HG02970 (cell line): ENCODE results near the gene NFAM1.

ENCODE experiments used
- ATAC-seq: cut with Tn5 transposase; IDR thresholded peaks from one replicate; pipeline ENCODE4 v1.9.1; 2021; ENCODE audit warnings: mild to moderate bottlenecking, moderate library complexity, moderate number of reproducible peaks; ENCODE audit not compliant: unreplicated experiment, low FRiP score

Gene NFAM1

GRCh38 chr22:42432020-42432596, at the start of gene NFAM1:
TSS of gene NFAM1 (minus strand) at chr22:42432403. CDS start at chr22:42432357, 46 bp downstream.
- no peak for ATAC-seq

GRCh38 chr22:42475122-42475521, 42.9 kb upstream of the NFAM1 start:
- ATAC-seq: no peak

- no peak for ATAC-seq
Observed at GRCh38 chr22:42473484-42474193, 41.4 kb upstream of the NFAM1 start.

GRCh38 chr22:42472671-42473070, 40.5 kb upstream of the NFAM1 start:
- no peak for ATAC-seq

- no peak for ATAC-seq
Observed at GRCh38 chr22:42471441-42471840, 39.2 kb upstream of the NFAM1 start.

GRCh38 chr22:42470366-42471082, 38.3 kb upstream of the NFAM1 start:
- ATAC-seq: no peak

- no peak for ATAC-seq
Observed at GRCh38 chr22:42468841-42469240, 36.6 kb upstream of the NFAM1 start.

- ATAC-seq: no peak
Observed at GRCh38 chr22:42462016-42462415, 29.8 kb upstream of the NFAM1 start.

GRCh38 chr22:42461511-42461910, 29.3 kb upstream of the NFAM1 start:
- no peak for ATAC-seq

GRCh38 chr22:42459287-42460063, 27.3 kb upstream of the NFAM1 start:
- no peak for ATAC-seq

- ATAC-seq: no peak
Observed at GRCh38 chr22:42452916-42453315, 20.7 kb upstream of the NFAM1 start.

GRCh38 chr22:42452456-42452855, 20.3 kb upstream of the NFAM1 start:
- no peak for ATAC-seq

- ATAC-seq: no peak
Observed at GRCh38 chr22:42451499-42452145, 19.4 kb upstream of the NFAM1 start.

GRCh38 chr22:42450862-42451261, 18.7 kb upstream of the NFAM1 start:
- no peak for ATAC-seq

GRCh38 chr22:42446151-42446550, 13.9 kb upstream of the NFAM1 start:
- no peak for ATAC-seq

- no peak for ATAC-seq
Observed at GRCh38 chr22:42444077-42444904, 12.1 kb upstream of the NFAM1 start.

GRCh38 chr22:42443240-42444076, 11.3 kb upstream of the NFAM1 start:
- no peak for ATAC-seq

GRCh38 chr22:42442748-42443147, 10.5 kb upstream of the NFAM1 start:
- no peak for ATAC-seq

- no peak for ATAC-seq
Observed at GRCh38 chr22:42440728-42441127, 8.5 kb upstream of the NFAM1 start.
